Measurements from ENCODE around the gene ETFA.

Gene ETFA

GRCh38 chr15:76208786-76209424, 102.4 kb downstream of the ETFA start:
- peaks cover 25% of the 10 kb centered on the region for H3K36me3 Mint-ChIP-seq (ENCODE audit: low read depth)

GRCh38 chr15:76208084-76208785, 103.0 kb downstream of the ETFA start:
- no peaks in the 10 kb centered on the region for H3K9me3 Mint-ChIP-seq
- H3K4me1 Mint-ChIP-seq (ENCODE audit: low read depth), result peaks cover 8% of the 10 kb centered on the region
- no peak overlapping the region for H3K4me3 Mint-ChIP-seq
- H3K27ac Mint-ChIP-seq, result peak overlapping the region; percentile 36
- H3K36me3 Mint-ChIP-seq (ENCODE audit: low read depth), result peaks cover 25% of the 10 kb centered on the region
- H3K27me3 Mint-ChIP-seq, result no peaks in the 10 kb centered on the region

More at GRCh38 chr15:76208786-76209424, 102.4 kb downstream of the ETFA start:
- Mint-ChIP-seq H3K9me3 (no peaks in the 10 kb centered on the region), H3K4me1 (ENCODE audit: low read depth) (peaks cover 8% of the 10 kb centered on the region), H3K4me3 (no peak overlapping the region), H3K27ac (peak overlapping the region; percentile 16), H3K27me3 (no peaks in the 10 kb centered on the region)

- Mint-ChIP-seq H3K9me3 (no peaks in the 10 kb centered on the region), H3K4me1 (ENCODE audit: low read depth) (peaks cover 8% of the 10 kb centered on the region), H3K36me3 (ENCODE audit: low read depth) (peaks cover 24% of the 10 kb centered on the region), H3K4me3 (no peak overlapping the region), H3K27me3 (no peaks in the 10 kb centered on the region), H3K27ac (no peak overlapping the region)
Observed at GRCh38 chr15:76206325-76206976, 104.8 kb downstream of the ETFA start.

GRCh38 chr15:76204916-76205460, 106.3 kb downstream of the ETFA start:
- no peak overlapping the region for H3K4me3 Mint-ChIP-seq
- H3K9me3 Mint-ChIP-seq, result no peaks in the 10 kb centered on the region
- H3K27me3 Mint-ChIP-seq, result no peaks in the 10 kb centered on the region
- peaks cover 17% of the 10 kb centered on the region for H3K36me3 Mint-ChIP-seq (ENCODE audit: low read depth)
- H3K4me1 Mint-ChIP-seq (ENCODE audit: low read depth), result peaks cover 4% of the 10 kb centered on the region
- no peak overlapping the region for H3K27ac Mint-ChIP-seq

GRCh38 chr15:76204109-76204845, 107.0 kb downstream of the ETFA start:
- no peak overlapping the region for H3K4me3 Mint-ChIP-seq
- H3K9me3 Mint-ChIP-seq, result no peaks in the 10 kb centered on the region
- H3K27ac Mint-ChIP-seq, result no peak overlapping the region
- H3K27me3 Mint-ChIP-seq, result no peaks in the 10 kb centered on the region
- peaks cover 10% of the 10 kb centered on the region for H3K36me3 Mint-ChIP-seq (ENCODE audit: low read depth)
- H3K4me1 Mint-ChIP-seq (ENCODE audit: low read depth), result no peaks in the 10 kb centered on the region

- no peak overlapping the region for H3K4me3 Mint-ChIP-seq
- peaks cover 10% of the 10 kb centered on the region for H3K36me3 Mint-ChIP-seq (ENCODE audit: low read depth)
- no peaks in the 10 kb centered on the region for H3K9me3 Mint-ChIP-seq
- no peaks in the 10 kb centered on the region for H3K4me1 Mint-ChIP-seq (ENCODE audit: low read depth)
- no peak overlapping the region for H3K27ac Mint-ChIP-seq
- no peaks in the 10 kb centered on the region for H3K27me3 Mint-ChIP-seq
Observed at GRCh38 chr15:76203346-76204108, 107.7 kb downstream of the ETFA start.

- Mint-ChIP-seq H3K27me3 (no peaks in the 10 kb centered on the region), H3K36me3 (ENCODE audit: low read depth) (no peaks in the 10 kb centered on the region), H3K4me1 (ENCODE audit: low read depth) (peaks cover 5% of the 10 kb centered on the region), H3K27ac (no peak overlapping the region), H3K4me3 (no peak overlapping the region), H3K9me3 (no peaks in the 10 kb centered on the region)
Observed at GRCh38 chr15:76201536-76202255, 109.6 kb downstream of the ETFA start.

- Mint-ChIP-seq H3K27ac (no peak overlapping the region), H3K4me1 (ENCODE audit: low read depth) (peaks cover 5% of the 10 kb centered on the region)
Observed at GRCh38 chr15:76200641-76201105, 110.6 kb downstream of the ETFA start.

GRCh38 chr15:76200083-76200465, 111.2 kb downstream of the ETFA start:
- Mint-ChIP-seq H3K4me3 (no peak overlapping the region), H3K27me3 (no peaks in the 10 kb centered on the region), H3K27ac (no peak overlapping the region), H3K36me3 (ENCODE audit: low read depth) (no peaks in the 10 kb centered on the region), H3K9me3 (no peaks in the 10 kb centered on the region), H3K4me1 (ENCODE audit: low read depth) (peaks cover 5% of the 10 kb centered on the region)

More at GRCh38 chr15:76200641-76201105, 110.6 kb downstream of the ETFA start:
- Mint-ChIP-seq H3K9me3 (no peaks in the 10 kb centered on the region), H3K36me3 (ENCODE audit: low read depth) (no peaks in the 10 kb centered on the region), H3K4me3 (no peak overlapping the region), H3K27me3 (no peaks in the 10 kb centered on the region)

- H3K27ac Mint-ChIP-seq, result no peak overlapping the region
- H3K4me1 Mint-ChIP-seq (ENCODE audit: low read depth), result peaks cover 5% of the 10 kb centered on the region
- no peaks in the 10 kb centered on the region for H3K36me3 Mint-ChIP-seq (ENCODE audit: low read depth)
- no peaks in the 10 kb centered on the region for H3K27me3 Mint-ChIP-seq
- no peak overlapping the region for H3K4me3 Mint-ChIP-seq
- H3K9me3 Mint-ChIP-seq, result no peaks in the 10 kb centered on the region
Observed at GRCh38 chr15:76199106-76200082, 111.9 kb downstream of the ETFA start.

GRCh38 chr15:76198456-76199105, 112.7 kb downstream of the ETFA start:
- Mint-ChIP-seq H3K4me1 (ENCODE audit: low read depth) (peaks cover 5% of the 10 kb centered on the region), H3K27ac (no peak overlapping the region), H3K4me3 (no peak overlapping the region), H3K27me3 (peaks cover 3% of the 10 kb centered on the region), H3K36me3 (ENCODE audit: low read depth) (no peaks in the 10 kb centered on the region), H3K9me3 (no peaks in the 10 kb centered on the region)

GRCh38 chr15:76197703-76198455, 113.4 kb downstream of the ETFA start:
- H3K4me1 Mint-ChIP-seq (ENCODE audit: low read depth), result peaks cover 5% of the 10 kb centered on the region
- H3K27ac Mint-ChIP-seq, result no peak overlapping the region
- H3K4me3 Mint-ChIP-seq, result no peak overlapping the region
- H3K36me3 Mint-ChIP-seq (ENCODE audit: low read depth), result no peaks in the 10 kb centered on the region
- peaks cover 4% of the 10 kb centered on the region for H3K27me3 Mint-ChIP-seq
- no peaks in the 10 kb centered on the region for H3K9me3 Mint-ChIP-seq

Measured in stimulated activated naive CD8-positive, alpha-beta T cell treated with anti-CD3 and anti-CD28 coated beads, Interleukin-15, Interleukin-2, amounts not matched to agents 100 ng/mL and 50 ng/mL, for 24 hours (primary cell).